ENCODE measurements around the gene LIG1.

LIG1 gene

GRCh38 chr19:48118131-48118517 lies 52.0 kb downstream of the LIG1 start:
- Histone ChIP-seq H3K27me3 (ENCODE audit: insufficient read depth, low read depth) (no peaks in the 10 kb centered on the region), H3K4me1 (ENCODE audit: low read depth, poor library complexity, severe bottlenecking) (peaks cover 7% of the 10 kb centered on the region), H3K9ac (no peak overlapping the region), H3K36me3 (ENCODE audit: insufficient read depth) (no peaks in the 10 kb centered on the region), H2AFZ (ENCODE audit: low read depth) (no peak overlapping the region), H3K79me2 (ENCODE audit: insufficient read depth, low read depth) (no peaks in the 10 kb centered on the region), H3K27ac (no peak overlapping the region), H3K4me3 (IDR thresholded peaks at IDR 0.05; ENCODE audit: insufficient read depth, low read depth, low read length) (no peak overlapping the region), H4K20me1 (ENCODE audit: insufficient read depth) (no peaks in the 10 kb centered on the region), H3K4me2 (no peak overlapping the region)
- TF ChIP-seq CTCF (conservative IDR thresholded peaks at IDR 0.05; ENCODE audit: low read depth, low read length), result no peak

GRCh38 chr19:48117515-48118130 lies 52.5 kb downstream of the LIG1 start:
- Histone ChIP-seq H2AFZ (ENCODE audit: low read depth) (no peak overlapping the region), H3K4me2 (no peak overlapping the region), H3K9ac (no peak overlapping the region), H3K27me3 (ENCODE audit: insufficient read depth, low read depth) (no peaks in the 10 kb centered on the region), H3K79me2 (ENCODE audit: insufficient read depth, low read depth) (no peaks in the 10 kb centered on the region), H3K36me3 (ENCODE audit: insufficient read depth) (no peaks in the 10 kb centered on the region), H3K4me1 (ENCODE audit: low read depth, poor library complexity, severe bottlenecking) (peaks cover 7% of the 10 kb centered on the region), H3K27ac (no peak overlapping the region), H4K20me1 (ENCODE audit: insufficient read depth) (no peaks in the 10 kb centered on the region), H3K4me3 (IDR thresholded peaks at IDR 0.05; ENCODE audit: insufficient read depth, low read depth, low read length) (no peak overlapping the region)
- no peak for TF ChIP-seq CTCF (conservative IDR thresholded peaks at IDR 0.05; ENCODE audit: low read depth, low read length)

GRCh38 chr19:48113190-48113917 lies 56.8 kb downstream of the LIG1 start:
- Histone ChIP-seq H3K27ac (no peak overlapping the region), H3K4me2 (no peak overlapping the region), H3K4me1 (ENCODE audit: low read depth, poor library complexity, severe bottlenecking) (peaks cover 24% of the 10 kb centered on the region), H3K27me3 (ENCODE audit: insufficient read depth, low read depth) (no peaks in the 10 kb centered on the region), H3K9ac (no peak overlapping the region), H3K36me3 (ENCODE audit: insufficient read depth) (no peaks in the 10 kb centered on the region), H3K79me2 (ENCODE audit: insufficient read depth, low read depth) (no peaks in the 10 kb centered on the region), H4K20me1 (ENCODE audit: insufficient read depth) (no peaks in the 10 kb centered on the region), H2AFZ (ENCODE audit: low read depth) (no peak overlapping the region), H3K4me3 (IDR thresholded peaks at IDR 0.05; ENCODE audit: insufficient read depth, low read depth, low read length) (no peak overlapping the region)
- no peak for TF ChIP-seq CTCF (conservative IDR thresholded peaks at IDR 0.05; ENCODE audit: low read depth, low read length)

GRCh38 chr19:48111280-48111679 lies 58.9 kb downstream of the LIG1 start:
- Histone ChIP-seq H3K36me3 (ENCODE audit: insufficient read depth) (no peaks in the 10 kb centered on the region), H3K4me1 (ENCODE audit: low read depth, poor library complexity, severe bottlenecking) (peaks cover 27% of the 10 kb centered on the region), H3K27ac (peak overlapping the region; percentile 78; the same call in 1 of the 2 replicates), H3K79me2 (ENCODE audit: insufficient read depth, low read depth) (no peaks in the 10 kb centered on the region), H4K20me1 (ENCODE audit: insufficient read depth) (no peaks in the 10 kb centered on the region), H3K4me2 (peak overlapping the region; percentile 99; the same call in 1 of the 2 replicates), H3K9ac (no peak overlapping the region), H3K4me3 (IDR thresholded peaks at IDR 0.05; ENCODE audit: insufficient read depth, low read depth, low read length) (no peak overlapping the region), H2AFZ (ENCODE audit: low read depth) (no peak overlapping the region), H3K27me3 (ENCODE audit: insufficient read depth, low read depth) (no peaks in the 10 kb centered on the region)
- TF ChIP-seq CTCF (conservative IDR thresholded peaks at IDR 0.05; ENCODE audit: low read depth, low read length), result no peak
